A673 (cell line): Measurements from ENCODE around the gene FOXI1. TPM values are rescaled to one million over a fixed set of nuclear protein-coding genes. Genes with fewer than 3 reads are reported as not detected.
"Not testable (repeated sequence)": the region's sequence is repeated elsewhere in the genome, so short reads cannot be mapped to it uniquely, and the experiment has no call there.

ENCODE experiments used
- BruUV-seq: library from RNA; stranded (reverse); fragments of 400-500 nt; replicated peaks from 2 replicates; lab custom pipeline; 2021; lab: Mats Ljungman, UMichigan
- CTCF ChIA-PET: fragments of 300-600 bp; sonication (Branson Sonifier 250); formaldehyde crosslinking; loops from one replicate; lab custom pipeline; 2022; ENCODE audit warnings: antibody characterized with exemption; lab: Charles Lee
- POLR2A ChIA-PET: fragments of 300-600 bp; sonication (Branson Sonifier 250); formaldehyde crosslinking; loops from one replicate; lab custom pipeline; 2022; ENCODE audit warnings: antibody characterized with exemption; ENCODE audit not compliant: low non-redundant PET; lab: Charles Lee
- DNase-seq: peaks from one replicate; pipeline ENCODE4 v3.0.0-alpha.2; 2015; ENCODE audit warnings: low spot score
- H3K27ac ChIP-seq: fragments of 200-600 bp; sonication (generic); 2 replicates; pipeline ENCODE4 v1.5.1; 2016; ENCODE audit warnings: mixed run types, low read depth, mild to moderate bottlenecking, mixed read lengths, antibody characterized with exemption, low read length; ENCODE audit not compliant: poor library complexity, severe bottlenecking
- H3K27me3 ChIP-seq: fragments of 200-600 bp; sonication (generic); replicated peaks from 2 replicates; pipeline ENCODE4 v1.6.1; 2017; ENCODE audit warnings: mixed run types, low read depth, mild to moderate bottlenecking, mixed read lengths, antibody characterized with exemption, low read length; ENCODE audit not compliant: insufficient read depth, poor library complexity
- H3K36me3 ChIP-seq: fragments of 200-600 bp; sonication (generic); 2 replicates; pipeline ENCODE4 v1.6.1; 2016; ENCODE audit warnings: mixed run types, mild to moderate bottlenecking, mixed read lengths, antibody characterized with exemption, low read length; ENCODE audit not compliant: insufficient read depth, poor library complexity, severe bottlenecking
- H3K4me1 ChIP-seq: fragments of 200-600 bp; sonication (generic); 2 replicates; pipeline ENCODE4 v1.6.1; 2017; ENCODE audit warnings: mixed run types, mild to moderate bottlenecking, mixed read lengths, antibody characterized with exemption, low read length; ENCODE audit not compliant: insufficient read depth, poor library complexity, severe bottlenecking
- H3K4me3 ChIP-seq: fragments of 200-600 bp; sonication (generic); 2 replicates; pipeline ENCODE4 v1.5.1; 2016; ENCODE audit warnings: low read depth, mixed run types, mild to moderate bottlenecking, mixed read lengths, low read length; ENCODE audit not compliant: poor library complexity, severe bottlenecking
- H3K9me3 ChIP-seq: fragments of 200-600 bp; sonication (generic); 2 replicates; pipeline ENCODE4 v1.6.1; 2016; ENCODE audit warnings: mixed run types, low read depth, mild to moderate bottlenecking, mixed read lengths, antibody characterized with exemption, low read length; ENCODE audit not compliant: poor library complexity, severe bottlenecking
- CTCF ChIP-seq: fragments of 300-800, 200-600 bp; sonication (generic); conservative IDR thresholded peaks from 2 replicates; pipeline ENCODE4 v1.5.1; 2017; ENCODE audit warnings: low read depth, mild to moderate bottlenecking, antibody characterized with exemption, low read length, moderate library complexity, mixed read lengths
- EZH2 ChIP-seq: fragments of 200-600 bp; sonication (generic); IDR thresholded peaks from 2 replicates; pipeline ENCODE4 v1.6.1; 2017; ENCODE audit warnings: borderline replicate concordance, low read depth, mild to moderate bottlenecking, mixed read lengths, antibody characterized with exemption, low read length; ENCODE audit not compliant: poor library complexity, severe bottlenecking
- intact Hi-C: fragments of 100-400 bp; cut with micrococcal nuclease; formaldehyde crosslinking; loops from one replicate; pipeline ENCODE4 v1.10.0; 2022; ENCODE audit not compliant: unreplicated experiment
- total RNA-seq: library from RNA; stranded (reverse); gene quantifications from 2 replicates; pipeline ENCODE4 v1.2.3, GENCODE V29; 2021

The FOXI1 gene
- total RNA-seq, 1 experiment from 2014 or later: not detected

- POLR2A ChIA-PET: no interaction called here
- intact Hi-C loops: no loop called here
- Histone ChIP-seq H3K27me3 (no peaks in the 10 kb centered on the region), H3K36me3 (no peaks in the 10 kb centered on the region), H3K4me1 (no peaks in the 10 kb centered on the region), H3K4me3 (no peak overlapping the region), H3K9me3 (no peaks in the 10 kb centered on the region), H3K27ac (no peak overlapping the region)
- CTCF ChIA-PET: no interaction called here
- BruUV-seq: no TSS peak
- DNase-seq: no peak
- TF ChIP-seq CTCF (no peak), EZH2 (no peak)
Observed at GRCh38 chr5:170139786-170140335, 34.2 kb downstream of the FOXI1 start.

GRCh38 chr5:170141196-170141595 lies 35.5 kb downstream of the FOXI1 start:
- H3K4me1 ChIP-seq, H3K27ac ChIP-seq, POLR2A ChIA-PET, H3K36me3 ChIP-seq, H3K4me3 ChIP-seq, CTCF ChIA-PET, BruUV-seq, H3K27me3 ChIP-seq, DNase-seq, intact Hi-C loops, H3K9me3 ChIP-seq: not testable (repeated sequence)

GRCh38 chr5:170141636-170142035 lies 35.9 kb downstream of the FOXI1 start:
- intact Hi-C loops: no loop called here
- ChIA-PET CTCF (interaction anchor here (1.2 kb wide), 1 partner anchor 74 kb away, joined by 3 read pairs; no protein-coding TSS in a partner anchor), POLR2A (no interaction called here)
- H3K27ac ChIP-seq: no peak overlapping the region
- H3K27me3 ChIP-seq: no peaks in the 10 kb centered on the region
- no peak overlapping the region for H3K4me3 ChIP-seq
- no peak for DNase-seq
- no peaks in the 10 kb centered on the region for H3K36me3 ChIP-seq
- H3K9me3 ChIP-seq: no peaks in the 10 kb centered on the region
- no peaks in the 10 kb centered on the region for H3K4me1 ChIP-seq
- TF ChIP-seq EZH2 (no peak), CTCF (no peak)
- BruUV-seq: no TSS peak

- POLR2A ChIA-PET: no interaction called here
- BruUV-seq: no TSS peak
- intact Hi-C loops: no loop called here
- Histone ChIP-seq H3K27ac (no peak overlapping the region), H3K4me1 (no peaks in the 10 kb centered on the region), H3K4me3 (no peak overlapping the region), H3K9me3 (no peaks in the 10 kb centered on the region), H3K27me3 (no peaks in the 10 kb centered on the region), H3K36me3 (no peaks in the 10 kb centered on the region)
- TF ChIP-seq EZH2 (no peak), CTCF (no peak)
- CTCF ChIA-PET: interaction anchor here (1.2 kb wide), 1 partner anchor 74 kb away, joined by 3 read pairs; no protein-coding TSS in a partner anchor
- DNase-seq: no peak
Observed at GRCh38 chr5:170142196-170142595, 36.5 kb downstream of the FOXI1 start.
